Stimulated activated CD4-positive, alpha-beta T cell treated with anti-CD3 and anti-CD28 coated beads, Interleukin-4, amount 100 ng/mL, for 4 hours (primary cell): Measurements from ENCODE around the gene PKM.
A peak's percentile ranks its signal among the peaks of the same experiment; 100 is the strongest.

Source experiments
- DNase-seq, 2 experiments: peaks; one replicate each; pipeline ENCODE4 v3.0.0-alpha.2; 2020

PKM gene

DNA sequence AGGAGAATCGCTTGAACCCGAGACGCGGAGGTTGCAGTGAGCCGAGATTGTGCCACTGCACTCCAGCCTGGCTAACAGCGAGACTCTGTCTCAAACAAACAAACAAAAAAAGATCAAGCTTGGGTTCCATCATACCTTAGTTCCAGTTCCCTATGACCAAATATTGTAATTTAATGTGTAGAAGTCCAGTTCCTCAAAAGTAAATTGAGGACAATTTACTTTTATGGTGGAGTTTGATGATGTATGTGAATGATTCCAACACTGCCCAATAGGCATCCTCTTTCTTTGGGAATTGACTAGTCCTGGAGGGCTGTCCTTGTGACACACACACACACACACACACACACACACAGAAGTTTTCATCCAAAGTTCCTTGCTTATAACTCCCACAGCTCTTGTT lies 2.8 kb upstream of the PKM start:
- DNase-seq, result no peak

DNA sequence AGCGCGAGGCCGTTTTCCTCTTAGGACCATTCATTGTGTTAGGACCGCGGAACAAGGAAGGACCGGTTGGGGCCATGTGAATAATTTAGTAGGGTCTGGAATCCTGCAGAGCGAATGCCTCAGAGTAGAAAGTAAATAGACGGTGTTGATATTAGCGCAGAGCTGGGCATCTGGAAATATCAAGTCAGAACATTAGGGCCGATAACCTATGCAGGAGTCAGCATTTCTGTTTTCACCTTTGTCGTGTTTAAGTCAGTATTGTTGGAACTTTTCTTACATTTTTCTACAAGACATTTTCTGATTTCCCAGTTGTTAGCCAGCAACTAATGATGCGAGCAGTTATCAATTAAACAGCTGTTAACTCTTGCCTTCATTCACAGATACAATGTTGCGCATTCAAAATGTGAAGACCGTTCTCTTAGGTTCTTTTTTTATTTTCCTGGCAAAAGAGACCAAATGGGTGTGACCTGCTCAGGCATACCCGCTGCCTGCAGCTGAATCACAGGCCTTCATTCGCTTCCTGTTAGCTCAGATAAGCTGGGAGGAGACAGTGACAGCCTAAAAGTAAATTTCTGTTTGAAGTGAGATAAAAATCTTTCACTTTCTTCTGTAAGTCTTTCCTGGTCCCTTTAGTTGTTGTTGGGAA lies 966 bp upstream of the PKM start:
- DNase-seq, result peak; percentile 36 to 71

DNA sequence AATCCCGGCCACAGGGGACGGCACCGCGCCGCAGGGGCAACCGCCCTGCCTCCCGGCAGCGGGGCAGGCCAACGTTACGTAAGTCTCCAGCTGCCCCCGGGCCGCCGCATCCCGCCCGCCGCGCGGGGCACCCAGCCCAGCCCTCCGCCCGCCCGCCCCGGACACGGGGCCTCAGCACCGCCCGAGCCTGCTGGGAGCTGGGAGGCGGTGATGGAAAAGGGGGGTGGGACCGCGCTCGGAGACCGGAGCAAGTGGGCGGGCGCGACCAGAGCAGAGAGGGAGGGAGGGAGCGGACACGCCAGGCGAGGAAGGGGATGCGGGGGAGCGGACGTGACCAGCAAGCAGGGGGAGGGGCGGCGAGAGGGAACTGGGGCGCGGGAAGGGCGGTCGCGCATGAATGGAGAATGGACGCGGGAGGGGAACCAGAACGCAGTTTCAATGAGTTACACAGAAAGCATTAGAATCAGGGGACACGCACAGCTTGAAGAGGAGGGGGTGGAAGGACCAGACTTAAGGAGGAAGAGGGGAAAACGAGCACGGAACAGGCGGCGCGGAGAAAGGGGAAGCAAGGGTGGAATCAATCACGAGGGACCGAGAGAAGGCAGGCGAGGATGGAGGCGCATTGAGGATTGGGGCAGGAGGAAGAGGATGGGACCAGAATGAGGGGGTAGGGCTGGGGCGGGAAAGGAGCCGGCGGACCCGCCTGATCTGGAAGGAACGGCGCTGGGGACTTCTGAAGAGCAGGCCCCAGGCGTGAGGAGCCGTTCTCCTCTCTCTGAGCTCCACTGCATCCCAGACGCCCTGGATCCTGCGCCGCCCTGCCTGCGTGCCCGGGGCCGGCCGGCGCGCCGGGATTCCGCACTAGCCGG lies 559 bp downstream of the PKM start:
- DNase-seq, result peak; percentile 88 to 91

DNA sequence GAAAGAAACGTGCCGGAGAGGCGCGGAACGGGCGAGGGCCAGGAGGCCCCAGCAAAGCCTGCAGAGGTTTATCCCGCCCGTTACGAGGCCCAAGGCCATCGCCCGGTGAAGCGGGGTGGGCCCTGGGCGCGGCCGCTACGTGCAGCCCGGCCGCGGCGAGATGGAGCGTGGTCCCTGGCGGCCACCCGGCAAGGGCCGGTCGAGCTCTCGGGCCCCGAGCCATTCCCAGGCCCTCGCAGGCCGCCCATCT lies 1.1 kb downstream of the PKM start:
- DNase-seq, result no peak

DNA sequence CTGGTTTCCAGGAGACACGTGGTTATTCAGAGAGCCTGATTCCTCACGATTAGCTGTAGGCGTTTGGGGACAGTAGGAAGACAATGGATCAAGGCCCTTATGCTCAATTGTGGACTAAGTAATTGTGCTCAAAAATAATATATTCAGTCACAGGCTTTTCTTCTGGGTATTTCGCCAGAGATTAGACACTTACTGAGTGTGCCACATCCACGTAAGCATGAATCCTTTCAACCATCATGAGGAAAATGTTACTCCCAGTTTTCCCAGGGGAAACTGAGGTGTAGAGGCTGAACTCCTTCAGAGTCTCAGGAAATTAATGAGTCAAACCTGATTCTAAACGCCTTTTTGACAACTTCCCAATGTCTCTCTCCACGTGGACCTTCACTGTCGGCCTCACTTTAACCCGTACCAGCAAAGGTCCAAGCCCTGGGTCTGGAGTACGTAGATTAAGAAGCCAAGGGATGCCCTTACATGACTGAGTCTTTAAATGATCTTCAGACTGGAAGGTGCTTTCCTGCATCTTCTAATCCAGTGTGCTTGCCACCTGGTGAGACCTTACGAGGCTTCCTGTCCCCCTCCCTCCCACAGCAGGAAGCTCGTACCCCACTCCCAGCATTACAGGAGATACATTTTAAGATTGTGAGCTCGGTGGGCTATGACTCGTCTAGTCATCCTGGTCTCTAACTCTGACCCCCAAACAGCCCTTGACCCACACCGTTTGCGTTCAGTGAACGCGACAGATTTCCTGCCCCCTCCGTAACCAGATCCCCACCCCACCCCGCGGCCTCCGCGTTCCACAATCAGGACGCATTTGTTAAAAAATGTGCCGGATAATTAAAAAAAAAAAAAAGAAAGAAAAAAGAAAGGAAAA lies 1.7 kb downstream of the PKM start:
- DNase-seq, result peak in 1 of 2 experiments; percentile 57

DNA sequence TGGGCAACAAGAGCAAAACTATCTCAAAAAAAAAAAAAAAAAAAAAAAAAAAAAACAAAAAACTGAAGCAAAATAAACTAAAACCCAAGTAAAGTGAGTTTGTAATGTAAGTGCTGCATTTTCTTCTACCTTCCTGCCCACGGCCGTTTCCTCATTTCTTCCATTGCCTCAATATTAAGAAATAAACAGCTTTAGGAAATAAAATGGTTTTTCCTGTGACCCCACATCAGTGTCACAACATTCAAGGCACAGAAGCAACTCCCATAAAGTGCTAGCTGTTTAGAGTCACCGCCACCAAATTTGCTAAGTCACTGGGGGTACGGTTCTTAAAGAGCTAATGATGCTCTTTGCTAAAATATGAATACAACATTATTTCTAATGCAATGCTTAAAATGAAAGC lies 3.3 kb downstream of the PKM start:
- DNase-seq, result peak in 1 of 2 experiments; percentile 22

DNA sequence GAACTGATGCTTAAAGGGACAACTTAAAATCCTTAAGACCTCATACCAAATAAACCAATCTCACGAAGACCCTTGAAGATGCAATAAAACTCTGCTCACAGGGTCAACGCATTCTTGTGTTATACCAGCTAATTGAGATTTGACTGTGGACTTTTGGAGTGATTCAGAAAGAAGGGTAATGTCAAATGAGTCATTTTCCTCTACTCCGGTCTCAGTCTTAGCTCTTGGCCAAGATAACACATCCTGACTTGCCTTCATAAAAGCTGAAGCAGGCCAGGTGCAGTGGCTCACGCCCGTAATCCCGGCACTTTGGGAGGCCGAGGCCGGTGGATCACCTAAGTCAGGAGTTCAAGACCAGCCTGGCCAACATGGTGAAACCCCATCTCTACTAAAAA lies 3.8 kb downstream of the PKM start:
- peak; percentile 28 to 46 for DNase-seq

DNA sequence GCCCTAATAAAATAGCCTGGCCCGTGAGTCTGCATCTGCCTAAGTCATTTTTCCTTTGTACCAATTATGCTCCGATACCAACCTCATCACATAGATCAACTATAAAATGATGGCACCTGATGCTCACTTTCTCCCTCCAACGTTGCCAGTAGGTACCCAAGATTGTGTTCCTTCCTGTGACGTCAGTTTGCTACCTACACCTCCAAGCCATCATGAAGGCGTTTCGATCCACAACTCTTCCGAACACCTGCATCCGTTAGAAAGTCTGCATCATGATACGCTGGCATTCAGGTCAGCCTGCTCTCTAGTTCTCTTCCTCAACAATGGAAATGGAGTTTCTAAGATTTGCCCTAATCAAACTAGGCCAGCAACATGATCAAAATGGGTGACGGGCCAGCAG lies 7.7 kb downstream of the PKM start:
- no peak for DNase-seq

DNA sequence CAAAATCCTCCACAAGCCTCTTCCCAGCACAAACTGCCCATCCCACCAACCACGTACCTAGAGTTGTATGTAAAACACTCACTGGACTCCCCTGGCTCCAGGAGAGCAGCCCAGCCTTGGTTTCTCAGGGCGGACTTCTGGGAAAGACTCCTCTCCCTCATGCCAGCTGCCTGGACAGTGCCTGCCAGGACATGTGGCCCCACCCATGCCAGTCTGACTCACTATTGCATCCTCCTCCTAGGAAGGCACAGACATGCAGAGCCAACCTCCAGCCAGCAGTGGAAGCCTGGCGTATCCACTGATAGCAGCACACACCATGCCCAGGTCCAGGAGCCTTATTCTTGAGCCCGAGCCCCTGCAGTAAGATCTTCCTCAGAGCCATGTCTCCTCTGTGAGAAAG lies 8.6 kb downstream of the PKM start:
- no peak for DNase-seq

DNA sequence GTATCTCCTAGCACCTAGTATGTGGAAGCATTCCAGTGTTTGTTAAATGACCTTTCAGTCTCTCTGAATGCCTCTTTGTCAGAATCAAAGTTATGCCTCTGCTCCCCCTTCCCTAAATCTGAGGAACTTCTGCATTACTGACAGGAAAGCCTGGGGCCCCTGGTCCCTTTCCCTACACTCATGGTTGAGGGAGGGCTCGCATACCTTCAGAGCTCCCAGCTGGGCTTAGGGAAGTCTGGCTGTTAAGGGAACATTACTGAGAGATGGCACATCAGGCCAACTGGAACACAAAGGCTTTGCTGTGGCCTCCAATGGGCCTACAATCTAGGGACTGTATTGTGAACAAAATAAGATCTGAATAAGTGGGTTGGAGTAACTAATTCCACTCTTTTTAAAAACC lies 10.3 kb downstream of the PKM start:
- DNase-seq, result no peak

DNA sequence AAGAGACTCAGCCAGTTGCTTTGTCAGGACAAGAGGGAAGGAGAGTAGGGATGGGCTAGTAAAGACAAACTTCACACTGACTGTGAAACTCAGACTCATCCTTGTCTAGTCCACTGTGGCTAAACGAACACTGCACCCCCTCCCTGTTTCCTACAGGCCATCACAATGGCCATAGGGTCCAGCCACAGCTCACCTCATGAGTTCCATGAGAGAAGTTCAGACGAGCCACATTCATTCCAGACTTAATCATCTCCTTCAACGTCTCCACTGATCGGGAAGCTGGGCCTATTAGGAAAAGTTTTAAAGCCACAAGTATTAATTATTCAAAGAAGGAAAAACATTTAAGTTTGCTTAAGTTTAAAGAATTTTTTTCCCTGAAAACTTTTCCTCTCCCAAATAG lies 13.8 kb downstream of the PKM start:
- no peak for DNase-seq

DNA sequence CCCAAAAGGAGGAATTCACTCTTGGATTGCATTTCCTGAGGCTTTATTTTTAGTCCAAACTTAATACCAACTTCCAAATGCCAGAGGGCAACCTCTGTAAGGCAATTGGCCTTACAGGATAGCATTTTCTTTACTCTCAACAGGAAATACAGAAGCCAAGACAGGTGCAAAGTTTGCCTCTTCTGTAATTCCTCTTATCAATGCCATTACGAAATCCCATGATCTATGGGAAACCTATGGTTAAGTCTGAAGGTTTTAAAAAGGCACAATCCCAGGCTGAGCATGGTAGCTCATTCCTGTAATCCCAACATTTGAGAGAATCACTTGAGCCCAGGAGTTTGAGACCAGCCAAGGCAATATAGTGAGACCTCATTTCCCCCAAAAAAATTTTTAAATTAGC lies 14.9 kb downstream of the PKM start:
- DNase-seq, result no peak

DNA sequence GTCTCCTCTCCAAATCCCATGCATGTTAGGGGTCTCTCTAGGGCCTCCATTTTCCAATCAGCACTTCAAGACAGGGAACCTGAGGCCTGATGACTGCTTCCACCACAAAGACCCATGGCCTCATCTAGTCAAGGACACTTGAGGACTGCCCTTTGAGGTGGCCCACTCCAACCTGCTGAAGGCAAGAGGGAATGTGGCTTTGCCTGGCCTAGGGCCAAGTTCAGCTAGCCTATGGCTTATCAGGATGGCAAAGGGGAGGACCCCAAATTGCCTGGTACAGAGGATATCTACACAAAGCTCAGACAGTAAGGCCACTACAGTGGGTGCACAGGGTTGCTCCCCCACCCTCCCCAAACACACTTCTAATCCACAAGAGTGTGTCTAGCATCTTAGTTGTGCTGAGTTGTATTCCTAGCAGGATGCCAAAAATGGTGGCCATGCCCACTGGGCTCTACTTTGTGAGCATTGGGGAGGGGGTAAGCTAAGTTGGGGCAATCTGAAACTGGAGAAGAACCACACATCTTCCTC lies 23.4 kb downstream of the PKM start:
- DNase-seq, result no peak

DNA sequence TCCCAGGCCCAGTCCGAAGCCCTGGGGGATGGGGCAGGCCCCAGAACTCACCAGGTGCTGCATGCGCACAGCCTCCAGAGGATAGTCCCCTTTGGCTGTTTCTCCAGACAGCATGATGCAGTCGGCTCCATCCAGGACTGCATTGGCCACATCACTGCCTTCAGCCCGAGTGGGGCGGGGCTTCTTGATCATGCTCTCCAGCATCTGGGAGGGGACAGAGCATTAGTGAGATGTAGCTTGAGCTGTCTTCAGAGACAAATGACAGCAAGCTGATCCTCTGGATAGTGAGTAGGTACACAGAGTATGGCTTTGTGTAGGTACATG lies 24.4 kb downstream of the PKM start:
- no peak for DNase-seq

DNA sequence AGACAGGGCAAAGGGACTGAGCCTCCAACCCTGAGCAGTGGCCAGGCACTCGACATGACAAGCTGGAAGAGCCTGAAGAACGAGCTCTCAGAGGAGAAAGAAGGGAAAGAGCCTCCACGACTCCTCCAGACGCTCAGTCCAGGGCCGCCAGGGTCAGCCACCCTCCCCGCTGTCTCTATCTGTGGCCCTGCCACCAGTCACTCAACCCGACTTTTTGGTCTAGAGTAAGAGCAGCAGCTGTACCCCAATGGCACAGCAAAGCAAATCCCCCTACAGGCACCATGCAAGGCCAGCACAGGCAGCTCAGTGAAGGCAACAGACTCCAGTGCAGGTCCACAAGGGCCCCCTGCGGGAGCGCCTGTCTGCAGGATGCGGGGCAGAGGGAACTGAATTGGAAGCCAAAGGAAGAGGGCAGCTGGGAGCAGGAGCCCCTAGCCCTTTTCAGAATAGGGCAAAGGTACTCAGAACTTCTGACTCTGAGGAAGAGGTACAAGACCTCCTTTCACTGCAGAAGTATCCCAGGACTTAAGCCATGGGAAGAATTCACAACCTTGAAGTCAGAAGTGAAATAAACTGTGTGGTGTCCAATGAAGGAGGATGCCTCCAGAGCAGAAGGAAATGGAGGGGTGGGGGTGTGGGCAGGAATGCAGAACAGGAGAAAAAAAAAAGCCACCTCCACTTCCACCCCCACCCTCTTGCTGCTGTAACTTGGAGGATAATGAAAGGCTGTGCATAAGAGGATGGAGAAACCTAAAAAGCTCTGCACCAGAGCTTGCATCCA lies 24.9 kb downstream of the PKM start:
- no peak for DNase-seq

DNA sequence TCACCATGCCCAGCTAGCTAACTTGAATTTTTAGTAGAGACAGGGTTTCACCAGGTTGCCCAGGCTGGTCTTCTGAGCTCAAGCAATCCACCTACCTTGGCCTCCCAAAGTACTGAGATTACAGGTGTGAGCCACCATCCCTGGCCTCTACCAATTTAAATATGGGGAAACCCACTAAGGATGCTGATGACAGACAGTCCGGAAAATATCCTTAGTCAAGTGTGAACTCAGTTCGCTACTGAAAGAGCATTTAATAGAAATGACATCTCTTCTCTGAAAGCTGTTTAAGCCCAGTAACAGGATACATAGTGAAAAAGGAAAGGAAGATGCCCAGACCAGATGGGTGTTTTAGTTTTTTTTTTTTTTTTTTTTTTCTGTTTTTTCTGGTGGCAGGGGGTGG lies 25.7 kb downstream of the PKM start:
- DNase-seq, result no peak

DNA sequence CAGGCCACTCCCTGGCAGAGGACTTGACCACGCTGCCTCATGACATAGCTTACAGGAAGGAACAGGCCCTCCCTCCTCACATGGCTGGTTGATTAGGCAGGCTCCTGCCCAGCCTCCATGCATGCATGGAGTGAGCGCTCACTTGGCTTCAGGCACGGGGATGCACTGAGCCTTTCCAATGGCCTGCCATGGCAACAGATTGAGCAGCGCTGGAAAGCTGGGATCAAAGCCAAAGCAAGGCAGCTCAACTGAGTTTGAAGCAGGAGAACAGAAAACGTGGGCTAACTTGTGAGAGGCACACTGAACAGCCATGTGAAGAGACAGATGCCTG lies 27.5 kb downstream of the PKM start:
- DNase-seq, result no peak

DNA sequence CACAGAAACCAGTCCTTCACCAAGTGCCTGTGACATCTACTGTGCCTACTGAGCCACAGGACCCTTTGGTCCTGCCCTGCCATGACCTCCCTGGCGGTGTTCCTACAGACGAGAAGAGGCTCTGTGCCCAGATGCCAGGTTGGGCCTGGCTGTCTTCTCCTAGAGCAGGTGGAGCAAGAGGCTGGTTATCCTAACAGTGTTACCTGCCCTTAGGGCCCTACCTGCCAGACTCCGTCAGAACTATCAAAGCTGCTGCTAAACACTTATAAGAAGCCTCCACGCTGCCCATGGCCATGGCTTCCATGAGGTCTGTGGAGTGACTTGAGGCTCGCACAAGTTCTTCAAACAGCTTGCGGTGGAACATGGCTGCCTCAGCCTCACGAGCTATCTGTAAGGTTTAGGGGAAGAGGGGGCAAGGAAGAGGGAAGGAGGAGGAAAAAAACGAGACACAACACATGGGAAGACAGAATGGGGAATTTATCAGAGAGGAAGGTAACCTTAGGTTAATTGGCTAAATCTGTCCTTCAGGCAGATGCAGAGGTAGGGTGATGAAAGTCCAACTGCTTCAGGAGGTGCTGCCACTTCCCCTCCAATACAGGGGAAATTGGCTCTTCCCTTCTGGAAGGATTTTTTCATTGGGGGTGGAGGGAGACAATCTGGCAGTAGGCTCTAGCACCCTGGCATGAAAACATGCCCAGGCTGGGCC lies 28.0 kb downstream of the PKM start:
- no peak for DNase-seq

DNA sequence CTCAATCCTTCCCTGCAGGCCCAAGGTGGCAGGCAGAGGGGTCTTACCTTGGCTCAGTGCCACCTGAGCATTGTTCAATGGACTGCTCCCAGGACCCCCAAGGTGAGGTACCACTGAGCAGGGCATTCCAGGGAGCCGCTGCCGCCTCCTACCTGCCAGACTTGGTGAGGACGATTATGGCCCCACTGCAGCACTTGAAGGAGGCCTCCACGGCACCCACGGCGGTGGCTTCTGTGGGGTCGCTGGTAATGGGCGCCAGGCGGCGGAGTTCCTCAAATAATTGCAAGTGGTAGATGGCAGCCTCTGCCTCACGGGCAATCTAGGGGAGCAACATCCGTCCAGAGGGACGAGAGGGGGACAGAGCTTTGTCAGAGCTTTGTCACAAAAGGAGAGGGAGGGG lies 28.7 kb downstream of the PKM start:
- no peak for DNase-seq

DNA sequence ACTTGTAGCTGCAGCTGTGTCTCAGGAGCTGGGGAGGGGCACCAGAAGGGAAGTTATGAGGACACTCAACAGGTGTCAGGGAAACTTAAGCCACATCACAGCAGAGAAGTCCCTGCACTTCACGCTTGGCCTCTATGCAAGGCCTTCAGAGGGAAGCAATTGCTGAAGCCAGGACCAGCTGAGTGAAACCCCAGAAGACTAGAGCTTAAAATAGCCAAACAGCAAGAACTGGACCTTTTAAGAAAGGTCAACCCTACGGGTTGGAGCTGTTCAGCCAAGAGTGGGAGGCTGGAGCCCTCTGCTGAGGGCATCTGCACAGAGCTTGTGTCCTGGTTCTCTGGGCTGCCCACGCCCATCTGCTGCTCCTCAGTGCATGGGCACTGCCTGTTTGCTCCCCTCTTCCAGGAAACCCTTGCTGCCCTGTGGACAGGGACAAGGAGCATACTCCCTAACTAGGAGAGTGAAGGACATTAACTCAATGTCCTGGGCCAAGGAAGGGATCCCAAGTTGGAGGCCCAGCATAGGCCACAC lies 29.5 kb downstream of the PKM start:
- DNase-seq, result no peak

DNA sequence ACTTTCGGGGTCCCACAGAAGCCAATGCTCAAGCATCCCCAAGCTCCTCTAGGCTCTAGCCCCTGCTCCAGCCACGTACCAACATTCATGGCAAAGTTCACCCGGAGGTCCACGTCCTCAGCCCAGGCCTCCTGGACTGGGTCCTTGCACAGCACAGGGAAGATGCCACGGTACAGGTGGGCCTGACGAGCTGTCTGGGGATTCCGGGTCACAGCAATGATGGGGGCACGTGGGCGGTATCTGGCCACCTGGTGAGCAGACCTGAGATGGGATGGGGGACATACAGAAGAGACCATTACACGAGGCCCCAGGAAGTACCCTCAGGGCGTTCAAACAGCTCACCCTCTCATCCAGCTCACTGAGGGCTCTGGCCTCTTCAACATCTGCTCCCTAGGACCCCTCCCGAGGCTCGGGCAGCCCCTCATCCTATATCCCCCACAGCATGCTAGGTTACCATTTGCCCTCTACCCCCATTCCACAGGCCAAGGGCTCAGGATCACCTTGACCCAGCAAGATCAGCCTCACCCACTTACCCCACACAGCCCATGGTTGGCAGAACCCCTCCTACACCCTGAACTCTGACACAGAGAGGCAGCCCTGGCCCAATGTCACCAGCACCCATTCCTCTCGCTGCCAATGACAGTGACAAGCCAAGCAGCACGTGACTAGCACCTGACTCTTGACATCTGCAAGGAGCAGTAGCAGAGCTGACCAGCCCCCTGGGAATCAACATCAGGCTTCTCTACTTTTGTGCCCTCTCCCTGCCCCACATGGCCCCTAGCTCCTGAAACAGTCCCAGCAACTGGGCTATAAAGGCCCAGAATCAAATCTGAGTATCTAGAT lies 30.4 kb downstream of the PKM start:
- no peak for DNase-seq
